ENCODE results near the gene DAP.
"Not testable (repeated sequence)": the region's sequence is repeated elsewhere in the genome, so short reads cannot be mapped to it uniquely, and the experiment has no call there.

DAP gene

GRCh38 chr5:10672146-10673016 is 88.7 kb downstream of the DAP start:
- no peak for DNase-seq

DNA sequence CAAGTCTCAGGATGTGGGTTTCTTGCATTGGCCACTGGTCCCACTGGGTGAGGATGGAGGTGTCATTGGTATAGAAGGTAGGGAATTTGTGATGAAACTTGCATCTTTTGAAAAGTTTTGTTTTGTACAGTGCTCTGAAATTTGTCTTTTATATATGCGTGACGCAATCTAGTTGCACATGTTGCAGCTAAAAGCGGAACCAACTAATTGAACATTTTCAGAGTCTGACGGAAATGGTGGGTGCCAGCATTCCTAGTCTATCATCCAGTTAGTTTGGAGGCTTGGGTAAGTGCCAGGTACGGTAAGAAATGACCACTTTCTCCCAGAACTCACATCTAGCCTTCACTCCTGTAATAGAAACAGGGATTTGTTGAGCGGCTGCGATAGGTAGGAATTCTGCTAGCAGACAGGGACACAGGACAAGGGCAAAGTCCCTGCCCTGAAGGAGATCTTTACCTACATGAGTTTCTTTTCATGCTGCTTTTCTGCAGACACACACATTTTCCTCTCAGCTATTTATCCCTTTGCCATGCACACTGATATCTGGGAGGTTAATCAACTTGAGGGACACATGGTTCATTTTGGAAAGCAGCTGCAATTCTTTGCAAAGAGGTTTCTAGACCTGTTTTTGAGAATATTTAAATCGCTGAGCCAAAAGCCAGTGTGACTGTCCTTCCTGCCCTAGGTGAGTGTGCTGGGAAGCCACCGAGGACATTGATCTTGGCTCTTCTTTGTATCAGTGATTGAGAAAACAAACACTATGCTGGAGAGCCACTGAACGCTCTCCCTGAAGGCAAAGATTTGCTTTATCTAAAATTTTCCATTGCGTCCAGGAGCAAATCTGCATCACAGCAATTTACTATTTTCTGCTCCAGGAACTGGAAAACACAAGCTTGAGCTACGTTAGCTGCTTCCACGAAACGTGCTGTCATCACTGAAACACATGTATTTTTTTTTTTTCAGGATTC is 89.7 kb downstream of the DAP start:
- DNase-seq = no peak

DNA sequence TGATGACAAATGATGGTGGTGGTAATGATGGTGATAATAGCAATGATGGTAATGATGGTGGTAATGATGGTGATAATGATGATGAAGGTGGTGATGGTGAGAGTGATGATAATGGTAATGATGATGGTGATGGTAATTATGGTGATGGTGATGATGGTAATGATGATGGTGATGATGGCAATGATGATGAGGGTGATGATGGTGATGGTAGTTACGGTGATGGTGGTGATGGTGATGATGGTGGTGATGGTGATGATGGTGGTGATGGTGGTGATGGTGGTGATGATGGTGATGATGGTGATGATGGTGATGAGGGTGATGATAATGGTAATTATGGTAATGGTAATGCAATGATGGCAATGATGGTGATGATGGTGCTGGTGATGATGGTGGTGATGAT is 91.1 kb downstream of the DAP start:
- no peak for DNase-seq

GRCh38 chr5:10668697-10669096 is 92.3 kb downstream of the DAP start:
- no peak for DNase-seq

- DNase-seq = no peak
Observed at GRCh38 chr5:10667431-10668057, 93.5 kb downstream of the DAP start.

DNA sequence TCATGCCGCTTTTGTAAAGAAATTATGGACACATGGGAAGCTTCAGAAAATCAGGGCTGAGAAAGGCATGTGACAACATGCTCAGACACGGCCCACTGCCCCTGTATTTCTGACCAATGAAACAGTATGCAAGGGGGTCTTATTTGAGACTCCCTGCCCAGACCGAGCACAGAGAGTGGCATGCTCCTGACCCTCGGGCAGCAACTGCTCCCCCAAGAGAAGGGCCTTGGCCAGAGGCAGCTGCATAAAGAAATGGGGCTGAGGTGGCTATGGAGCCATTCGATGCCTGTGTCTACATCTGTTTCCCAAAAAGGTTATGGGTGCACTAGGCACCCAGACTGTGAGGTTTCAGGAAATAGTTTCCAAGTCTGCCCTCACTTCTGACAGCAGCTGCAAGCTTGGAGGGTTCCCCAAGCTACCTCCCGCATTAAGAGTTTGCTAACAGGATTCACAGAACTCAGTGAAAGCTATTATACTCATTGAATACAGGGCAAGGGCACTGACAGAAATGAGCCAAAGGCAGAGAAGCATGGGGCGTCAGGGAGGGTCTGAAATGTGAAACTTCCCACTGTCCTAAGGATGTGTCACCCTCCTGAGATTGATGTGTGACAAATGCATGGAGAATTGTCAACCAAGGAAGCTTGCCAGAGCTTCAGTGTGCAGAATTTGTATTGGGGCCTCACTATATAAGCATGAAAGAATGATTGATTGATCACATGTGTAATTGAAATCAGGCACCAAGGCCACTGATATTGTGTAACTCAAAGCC is 94.3 kb downstream of the DAP start:
- DNase-seq = no peak

DNA sequence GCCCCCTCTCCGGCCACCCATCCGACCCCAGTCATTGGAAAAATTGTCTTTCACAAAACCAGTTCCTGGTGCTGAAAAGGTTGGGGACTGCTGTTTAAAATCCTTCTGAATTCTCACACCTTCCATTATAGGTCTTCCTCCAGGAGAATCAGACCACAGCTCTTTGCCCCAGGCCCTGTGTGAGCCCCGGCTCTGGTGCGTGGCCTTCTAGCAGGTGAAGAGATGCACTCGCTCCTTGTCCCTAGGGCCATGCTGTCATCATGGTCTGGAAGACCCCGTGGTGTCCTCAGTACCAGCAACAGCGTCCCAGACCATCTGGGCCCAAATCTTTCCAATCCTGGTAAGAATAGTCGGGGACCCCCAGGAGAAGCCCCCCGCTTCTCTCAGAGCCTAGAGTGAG is 95.2 kb downstream of the DAP start:
- no peak for DNase-seq

DNA sequence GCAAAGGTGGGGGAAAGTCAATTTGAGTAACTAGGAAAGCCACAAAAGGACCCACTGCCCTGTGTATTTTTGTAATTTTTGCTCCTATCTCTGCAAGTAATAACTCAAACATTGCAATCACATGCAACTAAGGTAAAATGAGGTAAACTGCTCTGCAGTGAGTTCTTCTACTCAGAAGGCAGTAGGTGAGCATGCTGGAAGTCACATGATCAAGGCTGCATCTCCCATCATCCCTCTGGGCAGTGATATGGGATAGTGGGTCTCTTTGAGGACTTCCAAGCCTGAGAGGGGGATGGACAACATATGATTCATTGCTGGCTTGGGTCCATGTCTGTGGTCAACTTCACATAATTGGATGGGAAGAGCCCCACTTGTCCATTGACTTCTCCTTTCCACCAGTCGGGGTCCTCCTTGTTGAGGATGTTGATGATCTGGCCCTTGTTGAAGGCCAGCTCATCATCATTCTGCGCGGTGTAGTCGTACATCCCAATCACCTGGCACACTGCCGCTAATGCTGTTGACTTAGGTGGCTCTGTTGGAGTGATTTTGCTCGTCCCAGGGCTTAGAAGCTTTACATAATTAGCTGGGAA is 96.8 kb downstream of the DAP start:
- not testable (repeated sequence) for DNase-seq

GRCh38 chr5:10663489-10664179 is 97.4 kb downstream of the DAP start:
- no peak for DNase-seq

- no peak for DNase-seq
Observed at GRCh38 chr5:10662661-10663488, 98.2 kb downstream of the DAP start.

DNA sequence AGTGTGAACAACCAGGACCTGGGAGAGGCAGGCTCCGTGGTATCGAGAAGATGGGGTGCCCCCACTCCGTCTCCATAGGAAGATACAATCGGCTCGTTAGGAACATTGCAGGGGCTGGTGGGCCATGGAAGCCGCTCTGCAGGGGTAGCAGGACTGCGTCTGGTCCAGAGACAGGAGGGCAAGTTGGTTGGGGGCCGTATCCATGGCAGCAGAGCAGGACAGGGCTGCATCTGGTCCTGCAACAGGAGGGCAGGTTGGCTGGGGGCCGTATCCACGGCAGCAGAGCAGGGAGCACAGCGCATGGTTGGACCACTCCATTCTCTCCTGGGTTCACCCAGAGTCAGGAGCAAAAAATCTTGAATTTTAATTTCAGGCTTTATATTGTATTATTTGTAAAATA is 99.0 kb downstream of the DAP start:
- DNase-seq = no peak

GRCh38 chr5:10661401-10661800 is 99.6 kb downstream of the DAP start:
- DNase-seq = no peak

DNA sequence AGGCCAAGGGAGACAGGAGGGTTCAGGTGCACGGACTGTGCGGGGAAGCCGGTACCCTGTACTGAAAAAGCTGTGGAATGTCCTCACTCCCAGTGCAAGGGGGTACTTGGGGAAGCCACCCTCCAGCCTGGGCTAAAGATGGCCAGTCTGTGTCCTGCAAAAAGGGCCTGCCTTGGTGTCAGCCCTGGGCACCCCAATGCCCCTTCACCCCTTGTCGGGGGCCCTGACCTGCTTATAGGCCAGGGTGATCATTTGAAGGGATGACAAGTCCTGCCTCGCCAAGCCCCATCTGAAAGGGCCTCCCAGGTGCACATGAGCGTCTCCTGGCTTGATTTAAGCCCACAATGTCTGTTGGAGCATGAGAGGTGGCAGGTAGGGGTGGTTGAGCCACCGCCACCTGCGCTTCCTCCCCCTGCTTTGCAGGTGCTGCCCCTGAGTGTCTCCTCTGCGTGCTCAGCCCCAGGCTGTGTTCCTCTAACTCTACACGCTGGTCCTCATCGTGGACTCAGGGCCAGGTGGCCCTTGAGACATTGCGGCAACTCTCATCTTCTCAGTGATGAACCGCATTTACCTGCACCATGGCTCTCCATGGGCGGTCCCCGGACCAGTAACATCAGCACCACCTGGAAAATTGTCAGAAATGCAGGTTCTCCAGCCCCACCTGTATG is 100.2 kb downstream of the DAP start:
- no peak for DNase-seq

GRCh38 chr5:10660135-10660534 is 100.9 kb downstream of the DAP start:
- DNase-seq = no peak

- DNase-seq = no peak
Observed at GRCh38 chr5:10658265-10658664, 102.8 kb downstream of the DAP start.

- no peak for DNase-seq
Observed at GRCh38 chr5:10655972-10656830, 104.8 kb downstream of the DAP start.

DNA sequence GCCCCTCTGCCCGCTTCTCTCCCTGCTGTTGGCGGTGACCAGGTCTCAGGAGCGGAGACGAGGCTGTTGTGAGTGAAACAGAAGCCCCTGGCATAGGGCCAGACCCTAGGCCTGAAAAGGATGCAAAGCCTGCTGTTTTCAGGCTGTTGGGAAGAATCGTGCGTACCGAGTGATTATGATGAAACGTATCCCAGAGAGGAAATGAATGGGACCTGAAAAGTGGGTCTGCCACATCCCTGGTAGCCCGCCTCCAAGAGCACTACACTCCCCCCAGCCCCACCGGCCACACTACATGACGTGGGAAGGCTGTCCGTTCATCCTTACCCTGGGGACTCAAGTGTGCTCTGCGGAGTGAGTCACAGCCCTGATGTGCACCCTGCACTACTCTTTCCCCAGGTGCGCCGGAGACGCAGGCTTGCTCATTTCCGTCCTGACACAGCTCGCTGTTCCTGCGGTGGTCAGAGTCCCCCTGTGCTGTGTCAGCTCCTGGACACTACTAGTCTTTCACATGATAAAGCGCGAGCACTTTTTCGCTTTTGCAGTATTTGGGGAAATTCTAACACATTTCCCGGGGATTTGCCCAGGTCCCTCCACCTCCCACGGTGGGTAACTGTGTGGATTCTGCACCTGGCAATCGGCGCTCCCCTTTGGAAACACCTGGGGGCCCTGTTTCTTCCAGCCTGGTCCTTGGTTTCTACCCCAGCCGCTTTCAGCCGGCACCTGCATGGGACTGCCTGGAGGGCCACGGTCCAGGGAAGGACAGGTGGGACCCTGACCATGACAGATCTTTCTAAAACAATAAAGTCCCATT is 105.7 kb downstream of the DAP start:
- DNase-seq = no peak

DNA sequence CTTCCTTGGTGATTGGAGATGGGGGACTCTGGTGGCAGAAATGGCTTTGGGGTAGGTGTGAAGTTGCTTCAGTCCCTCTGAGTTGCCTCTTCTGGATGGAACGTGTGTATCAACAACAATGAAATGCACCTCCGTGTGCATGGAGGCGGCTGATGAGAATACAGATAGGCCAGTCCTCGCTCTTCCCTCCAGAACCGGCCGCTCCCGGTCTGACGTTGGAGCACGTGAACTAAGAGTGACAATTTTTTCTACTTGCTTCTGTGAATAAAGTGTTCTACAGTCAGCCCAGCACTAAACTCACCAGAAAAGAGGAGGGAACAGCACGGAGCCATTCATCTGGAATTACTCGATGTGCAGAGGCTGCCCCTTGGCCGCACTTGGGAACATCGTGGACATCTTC is 106.5 kb downstream of the DAP start:
- no peak for DNase-seq
